Mesodermal cell (in vitro differentiated cells): ENCODE data around the gene MORN1.
A peak's percentile ranks its signal among the peaks of the same experiment; 100 is the strongest.

Experiments used
- H3K27ac ChIP-seq: 2 replicates; pipeline ENCODE4 v1.7.0; 2013; ENCODE audit warnings: mild to moderate bottlenecking, low read depth, low read length, moderate library complexity; ENCODE audit not compliant: severe bottlenecking
- H3K36me3 ChIP-seq: 2 replicates; pipeline ENCODE4 v1.7.1; 2013; ENCODE audit warnings: mild to moderate bottlenecking, low read length, moderate library complexity; ENCODE audit not compliant: control insufficient read depth, insufficient read depth
- H3K4me1 ChIP-seq: one replicate; pipeline ENCODE4 v1.7.1; 2013; ENCODE audit warnings: mild to moderate bottlenecking, low read length; ENCODE audit not compliant: insufficient read depth, control insufficient read depth, poor library complexity, severe bottlenecking
- H3K4me3 ChIP-seq: 2 replicates; pipeline ENCODE4 v1.7.0; 2013; ENCODE audit warnings: low read length, control low read depth, mild to moderate bottlenecking; ENCODE audit not compliant: insufficient read depth, poor library complexity, severe bottlenecking; ENCODE audit errors: extremely low read depth
- H3K9me3 ChIP-seq: 2 replicates; pipeline ENCODE4 v1.7.1; 2013; ENCODE audit warnings: mild to moderate bottlenecking, low read length, moderate library complexity; ENCODE audit not compliant: control insufficient read depth
- WGBS, 2 experiments: methylation state at CpG; one replicate each; pipeline ENCODE4 v1.1.5; 2013; ENCODE audit warnings: missing lambda C conversion rate in 2 of 2; ENCODE audit not compliant: insufficient coverage in 2 of 2; 5-methylcytosine and 5-hydroxymethylcytosine counted together

The MORN1 gene

DNA sequence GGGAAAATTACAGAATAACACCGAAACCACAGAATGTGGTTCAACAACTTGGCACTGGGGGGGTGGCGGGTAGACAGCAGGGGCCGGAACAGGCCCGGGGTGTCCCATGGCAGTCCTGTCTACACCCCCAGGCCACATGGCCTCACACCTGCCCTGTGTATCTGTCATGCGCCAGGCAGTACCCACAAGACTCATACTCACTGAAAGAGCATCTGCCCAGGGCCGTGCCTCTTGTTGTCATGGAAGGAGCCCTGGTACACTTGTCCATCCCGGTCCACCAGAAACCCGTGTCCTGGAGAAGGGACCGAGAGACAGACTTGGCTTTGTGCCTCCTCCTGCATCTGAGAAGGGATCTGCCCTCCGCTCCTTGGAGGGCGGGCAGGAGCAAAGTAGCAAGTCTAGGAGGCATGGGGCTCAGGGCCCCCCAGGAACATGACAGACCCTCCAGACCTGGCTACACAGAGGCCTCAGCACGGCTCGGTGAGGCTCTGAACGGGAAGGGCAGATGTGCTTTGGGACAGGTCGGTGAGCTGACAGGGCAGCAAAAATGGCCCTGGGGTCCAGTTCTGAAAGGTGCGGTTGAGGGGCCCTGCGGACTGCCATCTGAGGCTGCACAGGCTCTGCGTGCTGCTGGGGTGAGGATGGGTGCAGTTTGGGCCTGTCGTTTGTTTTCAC, 5.6 kb downstream of the MORN1 start:
- 91 to 99% methylated on average over 17 to 18 of the region's 19 CpGs for WGBS, 2 experiments
- H3K27ac ChIP-seq = no peak overlapping the region
- no peak overlapping the region for H3K4me3 ChIP-seq
- H3K9me3 ChIP-seq = no peaks in the 10 kb centered on the region
- H3K36me3 ChIP-seq = peaks cover 20% of the 10 kb centered on the region
- peaks cover 6% of the 10 kb centered on the region for H3K4me1 ChIP-seq

DNA sequence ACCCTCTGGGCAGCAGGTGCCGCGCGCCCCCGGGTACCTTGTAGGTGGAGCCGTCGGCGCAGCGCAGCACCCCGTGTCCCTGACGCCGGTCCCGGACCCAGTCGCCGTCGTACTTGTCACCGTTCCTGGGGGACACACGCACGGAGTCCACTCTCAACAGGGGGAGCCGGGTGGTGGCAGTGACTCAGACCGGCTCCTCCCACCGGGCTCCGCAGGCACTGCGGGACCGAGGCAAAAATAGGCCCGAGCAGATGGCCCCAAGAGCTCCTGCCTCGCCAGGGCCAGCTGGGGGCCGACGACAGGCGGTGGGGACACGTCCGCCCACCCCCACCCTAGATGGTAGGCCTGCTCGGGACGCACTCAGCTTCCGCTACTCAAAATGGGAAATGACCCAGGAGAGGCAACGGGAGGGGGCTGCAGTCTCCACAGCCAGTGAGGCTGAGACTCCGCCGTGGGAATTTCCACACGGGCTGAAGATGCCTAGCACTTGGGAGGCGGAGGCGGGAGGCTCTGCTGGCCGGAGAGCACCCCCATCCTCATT, 6.3 kb downstream of the MORN1 start:
- Histone ChIP-seq H3K9me3 (no peaks in the 10 kb centered on the region), H3K27ac (no peak overlapping the region), H3K4me3 (no peak overlapping the region), H3K4me1 (peaks cover 6% of the 10 kb centered on the region), H3K36me3 (peaks cover 20% of the 10 kb centered on the region)
- 89 to 91% methylated on average over 32 to 39 of the region's 41 CpGs for WGBS, 2 experiments

DNA sequence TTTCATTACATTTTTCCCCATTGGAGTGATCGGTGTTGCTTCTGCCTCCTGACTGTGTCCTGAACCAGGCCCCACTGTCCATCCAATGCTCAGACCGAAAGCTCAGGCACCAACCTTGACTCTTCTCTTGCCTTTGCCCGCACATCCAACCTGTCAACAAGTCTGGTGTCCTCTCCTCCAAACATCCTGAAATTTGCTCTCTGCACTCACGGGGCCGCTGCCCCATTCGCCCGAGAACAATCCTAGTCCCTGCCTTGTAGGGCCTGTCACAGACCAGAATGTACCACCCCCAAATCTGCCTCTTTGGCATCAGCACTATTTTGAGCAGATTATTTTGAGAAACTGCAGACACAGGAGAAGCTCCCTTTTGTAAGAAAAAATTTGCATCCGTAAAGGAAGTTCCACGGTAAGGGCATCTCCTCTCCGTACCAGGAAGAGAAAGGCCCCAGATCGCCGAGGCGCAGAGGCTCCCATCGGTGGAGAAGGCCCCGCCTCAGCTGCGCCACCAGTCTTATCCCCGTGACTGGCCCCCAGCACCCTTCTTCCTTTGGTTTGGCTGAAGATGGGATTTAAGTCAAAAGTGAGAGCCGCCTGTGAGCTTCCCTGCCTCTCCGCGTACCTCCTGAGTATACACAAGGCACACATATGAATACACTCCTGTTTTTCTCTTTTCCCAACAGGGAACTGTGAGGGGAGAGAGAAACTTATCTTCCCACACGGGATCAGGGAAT, 7.1 kb downstream of the MORN1 start:
- no peaks in the 10 kb centered on the region for H3K9me3 ChIP-seq
- H3K36me3 ChIP-seq = peaks cover 14% of the 10 kb centered on the region
- 92 to 98% methylated on average over 15 to 18 of the region's 21 CpGs for WGBS, 2 experiments

DNA sequence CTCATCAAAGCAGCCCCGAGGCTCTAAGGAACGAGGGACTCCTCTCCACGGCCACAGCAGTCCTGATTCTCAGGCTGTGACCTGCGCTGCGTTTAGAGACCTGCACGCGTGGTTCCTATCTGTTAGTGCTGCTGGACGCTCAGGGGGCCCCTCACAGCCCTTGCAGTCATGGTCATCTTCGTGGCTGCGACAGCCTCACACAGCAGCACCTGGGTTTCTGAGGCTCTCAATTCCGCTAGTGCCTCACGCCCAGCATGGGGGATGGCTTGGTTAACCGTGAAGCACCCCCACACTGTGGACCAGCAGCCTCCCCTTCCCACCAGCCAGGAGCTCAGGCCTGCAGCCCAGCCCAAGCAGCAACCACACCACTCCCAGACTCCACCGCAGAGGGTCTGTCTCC, 7.8 kb downstream of the MORN1 start:
- H3K4me1 ChIP-seq = peaks cover 6% of the 10 kb centered on the region
- H3K36me3 ChIP-seq = peaks cover 11% of the 10 kb centered on the region
- H3K27ac ChIP-seq = no peak overlapping the region
- WGBS, 2 experiments = 83 to 92% methylated on average over 14 of the region's 14 CpGs
- no peak overlapping the region for H3K4me3 ChIP-seq
- no peaks in the 10 kb centered on the region for H3K9me3 ChIP-seq

More for the DNA sequence above, 7.1 kb downstream of the MORN1 start:
- Histone ChIP-seq H3K4me1 (peaks cover 6% of the 10 kb centered on the region), H3K4me3 (no peak overlapping the region), H3K27ac (no peak overlapping the region)

DNA sequence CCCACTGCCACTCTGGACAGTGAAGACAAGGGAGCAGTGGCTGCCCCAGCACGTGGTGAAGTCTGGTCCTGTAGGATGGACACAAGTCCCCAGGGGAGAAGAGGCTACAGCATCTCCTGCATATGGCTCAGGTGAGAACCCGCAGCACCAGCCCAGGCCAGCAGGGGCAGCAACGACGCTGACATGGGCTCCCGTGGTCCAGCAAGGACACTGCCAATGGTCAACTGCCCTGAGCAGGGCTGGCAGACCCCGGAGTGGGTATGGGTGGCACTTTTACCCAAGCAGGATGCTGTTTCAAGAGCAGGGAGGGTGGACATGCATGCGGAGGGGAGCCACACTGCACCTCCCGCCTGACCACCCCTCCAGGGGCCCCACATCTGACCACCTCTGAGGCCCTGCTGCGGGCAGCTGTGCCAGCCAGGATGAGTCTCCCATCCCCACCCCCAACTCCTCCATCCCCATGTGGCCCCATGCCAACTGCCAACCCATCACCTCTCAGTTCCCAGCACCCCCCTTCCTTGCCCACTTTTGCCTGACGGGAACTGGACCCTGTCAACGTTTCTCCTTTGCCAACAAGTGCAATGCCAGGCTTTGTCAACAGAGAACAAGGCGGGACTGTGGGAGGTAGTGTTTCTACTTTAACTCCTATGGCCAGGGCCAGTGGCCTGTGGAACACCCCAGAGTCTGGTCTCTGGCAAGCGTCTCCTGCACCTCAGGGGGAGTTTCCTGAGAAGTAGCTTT, 8.6 kb downstream of the MORN1 start:
- Histone ChIP-seq H3K4me1 (peaks cover 6% of the 10 kb centered on the region), H3K27ac (no peak overlapping the region), H3K4me3 (no peak overlapping the region), H3K9me3 (no peaks in the 10 kb centered on the region), H3K36me3 (peaks cover 11% of the 10 kb centered on the region)
- 54 to 60% methylated on average over 8 to 12 of the region's 13 CpGs for WGBS, 2 experiments

DNA sequence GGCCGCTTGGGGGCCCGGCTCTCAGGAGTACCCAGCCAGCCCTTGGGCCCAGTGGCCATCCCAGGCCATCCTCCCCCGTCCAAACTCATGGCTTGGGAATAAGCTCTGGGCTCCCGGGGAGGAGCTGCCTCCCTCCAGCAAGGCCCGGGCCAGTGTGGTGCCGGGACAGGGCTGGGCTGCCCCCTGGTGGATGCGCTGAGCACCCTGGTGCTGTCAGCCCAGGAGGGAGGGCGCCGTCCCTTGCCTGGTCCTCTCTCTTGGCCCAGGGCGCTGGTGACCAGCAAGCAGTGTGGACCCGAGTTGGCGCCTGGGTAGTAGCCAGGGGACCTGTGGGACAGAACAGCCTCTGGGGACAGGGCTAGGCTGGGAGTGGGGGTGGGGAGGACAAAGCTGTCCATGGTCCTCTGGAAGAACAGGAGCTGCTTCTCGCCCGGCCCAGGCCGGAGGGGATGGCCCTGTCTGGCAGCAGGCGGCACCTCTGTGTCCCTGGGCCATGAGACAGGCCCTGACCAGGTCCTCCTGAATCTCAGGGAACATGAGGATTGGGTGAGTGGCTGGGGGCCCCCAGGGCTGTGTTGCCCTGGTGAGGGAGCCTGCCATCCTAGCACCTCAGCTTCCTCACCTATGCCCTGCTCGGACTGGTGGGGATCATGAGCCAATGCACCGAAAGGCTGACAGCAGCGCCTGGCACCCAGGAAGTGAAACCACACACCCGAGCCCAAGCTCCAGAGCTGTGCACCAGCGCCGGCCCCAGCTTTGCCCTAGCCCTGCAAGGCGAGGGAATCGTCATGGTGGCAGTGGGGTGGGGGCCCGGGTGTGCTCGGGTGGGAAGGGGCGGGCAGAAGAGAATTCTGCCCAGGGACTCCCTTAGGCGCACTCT, 9.4 kb downstream of the MORN1 start:
- Histone ChIP-seq H3K9me3 (no peaks in the 10 kb centered on the region), H3K27ac (peak overlapping the region; percentile 36), H3K36me3 (peaks cover 4% of the 10 kb centered on the region), H3K4me1 (peaks cover 6% of the 10 kb centered on the region), H3K4me3 (no peak overlapping the region)
- whole genome bisulfite sequencing, 2 experiments = 63 to 70% methylated on average over 20 to 26 of the region's 28 CpGs

DNA sequence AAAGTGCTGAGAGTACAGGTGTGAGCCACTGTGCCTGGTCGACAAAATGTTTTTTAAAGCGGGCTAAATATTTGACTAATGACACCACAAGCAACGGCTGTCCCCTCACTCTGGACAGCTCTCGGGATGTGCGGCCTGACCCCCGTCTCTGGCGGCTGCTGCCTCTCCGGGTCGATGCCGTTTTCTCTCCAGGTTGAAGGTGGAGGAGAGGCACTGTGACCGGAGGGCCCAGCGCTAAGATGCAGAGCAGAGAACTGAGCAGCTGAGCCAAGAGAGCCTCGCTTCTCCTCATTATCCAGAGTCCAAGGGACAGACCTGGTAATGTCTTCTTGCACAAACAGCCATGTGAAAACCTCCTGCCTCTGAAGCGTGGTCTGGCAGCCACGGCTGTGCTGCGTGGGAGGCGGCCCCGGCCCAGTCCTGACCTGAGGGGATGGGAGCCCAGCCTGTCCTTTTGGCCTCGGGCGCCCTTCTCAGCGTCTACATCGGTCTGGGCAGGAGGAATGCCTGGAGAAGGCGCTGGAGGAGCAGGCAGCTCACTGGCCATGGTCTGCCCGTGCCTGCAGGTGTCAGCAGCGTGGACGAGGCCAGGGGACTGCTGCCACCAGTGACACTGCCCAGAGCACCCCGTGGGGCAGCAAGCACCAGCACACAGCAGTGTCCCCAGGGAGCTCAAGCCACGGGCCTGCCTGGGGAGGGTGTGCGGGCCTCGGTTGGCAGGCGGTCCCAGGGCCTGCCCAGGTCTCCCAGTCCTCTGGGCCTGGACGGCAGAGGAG, 10.3 kb downstream of the MORN1 start:
- H3K36me3 ChIP-seq = no peaks in the 10 kb centered on the region
- peaks cover 6% of the 10 kb centered on the region for H3K4me1 ChIP-seq
- no peaks in the 10 kb centered on the region for H3K9me3 ChIP-seq
- 93 to 94% methylated on average over 27 to 29 of the region's 32 CpGs for WGBS, 2 experiments
- no peak overlapping the region for H3K4me3 ChIP-seq
- H3K27ac ChIP-seq = no peak overlapping the region

DNA sequence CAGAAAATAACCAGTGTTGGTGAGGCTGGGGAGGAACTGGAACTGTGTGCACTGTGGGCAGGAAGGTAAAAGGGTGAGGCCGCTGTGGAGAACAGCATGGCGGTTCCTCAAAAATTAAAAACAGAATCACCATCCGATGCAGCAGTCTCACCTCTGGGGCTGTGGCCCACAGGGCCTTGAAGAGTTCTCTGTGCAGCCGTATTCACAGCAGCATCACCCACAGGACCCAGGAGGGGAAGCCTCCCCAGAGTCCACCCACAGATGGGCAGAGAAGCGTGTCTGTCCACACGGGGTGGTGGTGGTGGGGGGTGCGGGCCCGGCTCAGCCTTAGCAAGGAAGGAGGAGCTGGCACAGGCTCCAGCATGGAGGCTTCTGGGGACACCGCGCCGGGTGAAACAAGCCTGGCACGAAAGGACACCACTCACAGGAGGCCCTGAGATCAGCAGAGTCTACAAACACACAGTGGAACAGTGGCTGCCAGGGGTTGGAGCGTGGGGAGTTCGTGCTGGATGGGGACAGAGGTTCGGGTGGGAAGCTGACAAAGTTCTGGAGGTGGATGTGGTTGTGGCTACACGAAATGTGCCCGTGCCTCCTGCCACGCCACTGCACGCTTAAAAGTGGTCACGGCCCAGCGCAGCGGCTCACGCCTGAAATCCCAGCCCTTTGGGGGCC, 11.5 kb downstream of the MORN1 start:
- H3K27ac ChIP-seq = no peak overlapping the region
- no peak overlapping the region for H3K4me3 ChIP-seq
- 97% methylated on average over 20 to 21 of the region's 23 CpGs for WGBS, 2 experiments
- no peaks in the 10 kb centered on the region for H3K9me3 ChIP-seq
- no peaks in the 10 kb centered on the region for H3K36me3 ChIP-seq
- H3K4me1 ChIP-seq = peaks cover 4% of the 10 kb centered on the region

DNA sequence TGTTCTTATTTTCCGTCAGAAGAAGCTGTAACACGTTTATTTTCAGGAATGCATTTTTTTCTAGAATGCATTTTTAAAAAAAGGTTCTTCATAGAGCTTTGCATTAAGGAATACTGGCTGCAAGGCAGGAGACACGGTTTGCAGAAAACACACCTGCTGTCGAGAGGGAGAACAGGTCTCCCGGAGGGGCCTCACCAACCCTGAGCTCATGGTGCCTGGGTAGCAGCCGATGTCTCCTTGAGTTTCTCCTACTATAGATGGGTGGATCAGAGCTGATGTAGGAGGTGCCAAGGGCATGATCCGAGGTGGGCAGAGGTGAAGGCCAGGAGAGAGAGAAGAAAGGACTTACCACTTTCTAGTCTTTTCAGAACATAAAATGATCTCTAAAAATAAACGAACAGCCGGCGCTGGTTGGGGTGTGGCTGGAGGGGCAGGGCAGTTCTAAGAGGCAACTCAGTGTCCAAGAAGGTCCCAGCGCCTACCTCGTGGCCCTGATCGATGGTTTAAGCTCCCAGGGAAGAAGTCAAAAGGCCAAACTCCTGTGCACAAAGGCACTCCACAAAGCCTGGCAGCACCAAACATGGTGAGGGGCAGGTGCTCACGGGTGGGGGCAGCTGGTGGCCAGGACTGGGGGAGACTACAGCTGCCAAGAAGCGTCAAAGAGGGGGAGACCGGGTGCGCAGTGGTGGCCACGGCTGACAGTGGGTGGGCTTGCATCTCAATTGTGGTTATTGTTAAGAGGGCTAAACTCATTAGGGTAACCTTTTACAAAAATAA, 12.2 kb downstream of the MORN1 start:
- Histone ChIP-seq H3K9me3 (no peaks in the 10 kb centered on the region), H3K36me3 (no peaks in the 10 kb centered on the region), H3K4me3 (no peak overlapping the region), H3K27ac (no peak overlapping the region), H3K4me1 (peaks cover 4% of the 10 kb centered on the region)
- 88 to 92% methylated on average over 13 to 14 of the region's 18 CpGs for WGBS, 2 experiments
